DMS53 (cell line): Measurements from ENCODE around the gene PARP6.
"Not testable (repeated sequence)": the region's sequence is repeated elsewhere in the genome, so short reads cannot be mapped to it uniquely, and the experiment has no call there.

Source experiments
- DNase-seq: peaks from one replicate; lab custom pipeline; 2025; lab: John Stamatoyannopoulos, UW

PARP6 gene

DNA sequence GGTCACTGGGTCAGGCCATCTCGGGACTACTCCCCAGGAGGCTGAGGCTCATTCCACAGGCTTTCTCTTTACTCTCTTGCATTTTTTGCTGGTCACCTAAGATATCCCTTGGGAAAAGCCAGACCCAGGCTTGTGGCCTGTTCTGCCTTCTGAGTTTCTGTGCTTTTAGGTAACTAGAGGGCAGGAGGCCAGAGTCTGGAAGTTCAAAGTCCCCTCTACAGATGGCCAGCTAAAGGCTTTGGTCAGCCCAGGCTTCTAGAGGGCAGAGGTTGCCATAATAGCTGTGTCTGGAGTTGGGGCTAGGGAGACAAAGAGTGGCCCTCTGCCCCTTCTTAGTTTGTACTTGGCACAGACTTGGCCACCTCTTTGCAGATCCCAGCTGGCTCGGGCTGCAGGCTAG is 8.4 kb upstream of the PARP6 start:
- DNase-seq, result no peak

DNA sequence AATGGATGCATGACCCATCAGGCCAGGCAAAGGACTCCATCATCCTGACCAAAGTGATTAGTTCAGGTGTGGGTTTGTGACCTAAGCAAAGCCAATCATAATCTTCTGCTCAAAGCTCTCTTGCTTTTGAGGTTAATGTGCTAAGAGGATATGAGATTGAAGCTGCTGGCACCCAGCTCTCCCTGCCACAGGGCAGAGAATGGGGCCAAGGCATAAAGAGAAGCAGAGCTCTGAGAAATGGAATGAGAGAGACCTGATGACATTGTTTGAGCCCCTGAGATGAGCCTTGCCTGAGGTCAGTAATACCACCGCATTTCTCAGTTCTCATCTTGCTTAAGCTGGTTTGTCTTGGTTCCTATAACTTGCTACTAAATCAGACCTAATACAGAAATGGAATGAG is 6.4 kb upstream of the PARP6 start:
- DNase-seq, result no peak

DNA sequence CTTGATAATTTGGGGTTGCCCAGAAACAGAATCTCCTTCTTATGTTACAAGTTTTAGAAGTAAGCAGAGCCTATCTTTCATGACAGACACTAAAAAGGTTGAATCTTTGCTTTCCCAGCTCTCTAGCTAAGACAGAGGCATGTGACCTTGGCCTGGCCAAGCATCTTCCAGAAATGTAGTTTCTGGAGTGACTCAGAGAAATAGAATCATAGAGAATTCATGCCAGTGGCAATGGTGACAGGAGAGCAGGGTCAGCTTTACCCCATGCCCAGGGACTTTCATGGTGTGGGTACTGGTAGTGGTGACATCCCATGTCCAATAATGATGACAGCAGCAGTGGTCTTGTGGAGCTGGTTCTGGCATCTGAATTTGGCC is 4.0 kb upstream of the PARP6 start:
- no peak for DNase-seq

DNA sequence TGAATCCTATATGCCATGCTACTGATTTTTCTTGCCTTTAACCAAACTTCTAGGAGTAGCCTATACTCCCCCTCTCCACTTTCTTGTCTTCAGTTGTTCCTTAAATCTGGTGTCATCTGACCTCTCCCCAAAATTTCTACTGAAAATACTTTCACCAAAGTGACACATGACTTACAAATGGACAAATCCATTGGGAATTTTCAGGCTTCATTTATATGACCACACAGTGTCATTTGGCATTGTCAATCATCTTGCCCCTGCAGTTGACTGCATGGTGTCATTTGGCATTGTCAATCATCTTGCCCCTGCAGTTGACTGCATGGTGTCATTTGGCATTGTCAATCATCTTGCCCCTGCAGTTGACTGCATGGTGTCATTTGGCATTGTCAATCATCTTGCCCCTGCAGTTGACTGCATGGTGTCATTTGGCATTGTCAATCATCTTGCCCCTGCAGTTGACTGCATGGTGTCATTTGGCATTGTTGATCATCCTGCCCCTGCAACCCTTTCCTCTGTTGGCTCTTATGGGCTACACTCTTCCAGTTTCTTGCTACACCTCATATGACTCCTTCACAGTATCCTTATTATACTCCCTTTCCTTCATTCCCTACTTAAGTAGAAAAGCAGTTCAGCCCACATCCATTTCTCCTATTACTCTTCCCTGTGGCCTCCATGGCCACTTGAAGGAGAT is 3.4 kb upstream of the PARP6 start:
- not testable (repeated sequence) for DNase-seq

DNA sequence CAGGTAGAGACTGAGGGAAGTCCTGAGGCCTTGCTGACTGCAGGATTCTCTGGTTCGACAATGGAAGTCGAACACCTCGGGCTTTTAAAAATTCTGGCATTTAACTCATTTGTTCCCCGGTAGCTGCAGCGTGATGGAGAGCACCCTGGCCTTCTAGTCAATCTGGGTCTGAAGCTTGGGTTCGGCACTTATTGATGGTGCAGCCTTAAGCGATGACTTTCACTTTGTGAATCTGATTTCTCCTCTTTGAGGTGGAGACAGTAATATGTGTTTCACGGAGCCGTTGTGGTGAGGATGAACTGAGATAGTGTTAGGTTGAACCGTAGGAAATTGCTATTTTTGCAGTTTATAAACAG is 621 bp upstream of the PARP6 start:
- no peak for DNase-seq

DNA sequence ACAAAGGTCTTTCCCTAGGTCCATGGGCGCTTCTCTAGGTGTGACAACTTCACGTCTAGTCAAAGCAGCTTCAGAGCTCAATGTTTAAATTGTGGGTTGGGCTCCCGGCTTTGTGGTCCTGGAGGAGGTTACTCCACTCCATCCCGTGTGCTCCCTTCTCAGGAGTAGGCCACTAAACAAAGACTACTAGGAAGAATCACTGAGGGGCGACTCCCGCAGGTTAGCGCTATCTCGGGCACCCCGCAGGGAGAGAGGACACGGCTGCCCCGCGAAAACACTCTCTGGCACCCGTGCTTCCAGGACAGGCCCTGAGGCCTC is 500 bp downstream of the PARP6 start:
- DNase-seq, result peak; percentile 55

DNA sequence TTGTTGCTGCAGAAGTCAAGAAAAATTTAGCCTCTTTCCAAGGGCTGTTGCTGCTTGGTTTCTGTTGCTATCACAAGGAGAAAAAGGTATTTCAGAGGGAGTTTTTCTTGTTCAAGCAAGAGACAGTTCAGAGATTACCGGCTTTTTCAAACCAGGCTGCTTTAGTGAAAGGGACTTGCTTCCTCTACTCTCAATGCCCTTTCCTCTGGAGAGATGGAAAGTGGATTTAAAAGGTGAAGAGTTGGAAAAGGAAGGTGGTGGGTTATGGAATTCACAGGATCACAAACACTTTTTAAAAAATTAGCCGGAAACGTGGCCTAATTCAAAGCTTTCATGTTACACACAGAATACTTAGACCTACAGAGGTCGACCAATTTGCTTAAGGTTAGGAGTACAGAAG is 1.1 kb downstream of the PARP6 start:
- no peak for DNase-seq

DNA sequence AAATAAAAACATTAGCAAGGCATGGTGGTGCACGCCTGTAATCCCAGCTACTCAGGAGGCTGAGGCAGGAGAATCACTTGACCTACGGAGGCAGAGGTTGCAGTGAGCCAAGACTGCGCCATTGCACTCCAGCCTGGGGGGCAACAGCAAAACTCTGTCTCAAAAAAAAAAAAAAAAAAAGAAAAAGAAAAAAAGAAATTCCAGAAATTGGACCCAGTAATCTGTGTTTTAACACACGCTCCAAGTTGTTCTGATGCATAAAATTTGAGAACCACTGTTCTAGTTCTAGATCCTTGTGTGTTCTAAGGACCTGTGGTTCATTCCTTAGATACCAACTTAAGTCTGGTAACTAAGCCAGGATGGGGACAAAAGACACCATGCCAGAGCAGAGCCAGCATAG is 2.6 kb downstream of the PARP6 start:
- DNase-seq, result no peak

DNA sequence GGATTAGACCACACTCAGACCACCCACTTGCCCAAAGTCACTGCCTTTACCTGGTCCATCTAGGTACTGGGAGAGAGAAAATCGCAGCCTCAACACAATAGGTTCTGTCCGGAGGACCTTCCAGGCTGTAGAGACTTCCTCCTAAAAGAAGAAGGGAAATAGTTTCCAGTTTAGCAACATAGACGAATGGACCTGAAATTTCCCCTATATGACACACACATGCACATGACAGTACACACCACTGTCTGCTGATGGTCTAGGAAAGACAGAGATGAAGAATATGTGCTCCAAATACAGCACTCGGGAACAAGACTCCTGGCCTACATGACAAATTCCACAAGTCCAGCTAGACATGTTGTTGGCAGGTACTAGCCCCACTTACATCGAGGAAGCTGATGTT is 7.3 kb downstream of the PARP6 start:
- no peak for DNase-seq

DNA sequence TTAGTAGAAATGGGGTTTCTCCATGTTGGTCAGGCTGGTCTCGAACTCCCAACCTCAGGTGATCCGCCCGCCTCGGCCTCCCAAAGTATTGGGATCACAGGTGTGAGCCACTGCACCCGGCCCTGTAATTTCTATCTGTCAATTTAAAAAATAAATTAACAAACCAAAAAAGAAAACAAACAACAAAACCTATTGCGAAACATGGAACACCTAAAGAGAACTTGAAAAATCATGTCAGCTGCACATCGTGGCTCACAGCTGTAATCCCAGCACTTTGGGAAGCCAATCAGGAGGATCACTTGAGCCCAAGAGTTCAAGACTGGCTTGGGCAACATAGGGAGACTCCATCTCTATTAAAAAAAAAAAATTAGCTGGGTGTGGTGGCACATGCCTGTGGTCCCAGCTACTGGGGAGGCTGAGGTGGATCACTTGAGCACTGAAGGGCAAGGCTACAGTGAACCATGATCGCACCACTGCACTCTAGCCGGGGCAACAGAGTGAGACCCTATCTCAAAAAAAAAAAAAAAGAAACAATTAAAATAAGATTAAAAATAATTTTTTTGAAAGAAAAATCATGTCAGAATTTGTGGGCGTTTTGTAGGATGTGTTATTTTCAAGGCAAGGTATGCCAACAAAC is 19.6 kb downstream of the PARP6 start:
- no peak for DNase-seq

DNA sequence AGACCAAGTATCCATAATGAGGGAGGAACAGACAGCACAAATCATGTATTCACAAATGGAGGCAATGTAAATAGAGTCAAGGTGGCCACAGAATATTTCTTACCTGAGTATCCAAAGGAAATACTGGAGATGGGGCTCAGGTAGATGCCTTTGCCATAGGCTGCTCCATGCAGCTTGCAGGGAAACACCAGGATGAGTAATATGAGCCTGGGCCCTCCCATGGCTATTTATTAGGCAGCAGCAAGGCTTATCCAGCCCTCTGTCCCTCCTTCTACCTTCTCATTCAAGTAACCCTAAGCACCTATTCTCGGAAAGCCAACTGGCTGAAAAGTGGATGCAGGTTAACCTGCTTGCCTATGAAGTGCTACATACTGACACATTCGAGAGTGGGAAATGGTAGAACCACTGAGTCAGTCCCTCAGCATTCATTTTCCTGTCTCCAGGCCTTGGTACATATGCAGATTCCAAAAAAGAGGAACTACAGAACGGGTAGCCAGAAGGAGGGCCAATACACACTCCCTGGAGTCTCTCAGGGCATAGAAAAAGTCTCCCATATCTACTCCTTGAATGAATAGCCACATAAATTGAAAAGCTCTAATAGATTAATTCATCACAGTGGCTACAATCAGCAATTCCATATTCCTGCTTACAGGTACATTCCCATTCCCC is 23.1 kb downstream of the PARP6 start:
- DNase-seq, result no peak

DNA sequence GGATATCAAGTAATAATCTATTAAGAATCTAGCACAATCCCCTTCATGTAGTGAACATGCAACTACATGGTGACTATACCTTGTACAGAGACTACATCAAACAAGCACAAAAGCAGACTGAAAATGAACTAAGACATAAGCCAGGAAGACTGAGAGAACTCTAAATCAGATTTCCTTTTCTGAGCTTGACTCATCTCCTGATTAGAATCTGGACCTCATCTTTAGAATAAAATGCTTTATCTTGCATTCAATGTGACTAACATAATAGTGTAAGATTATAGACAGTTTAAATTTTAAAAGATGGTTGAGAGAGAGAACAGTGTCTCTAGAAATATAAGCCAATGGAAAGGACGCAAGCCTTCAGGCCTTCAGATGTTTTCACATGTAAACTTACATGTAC is 23.8 kb downstream of the PARP6 start:
- no peak for DNase-seq

DNA sequence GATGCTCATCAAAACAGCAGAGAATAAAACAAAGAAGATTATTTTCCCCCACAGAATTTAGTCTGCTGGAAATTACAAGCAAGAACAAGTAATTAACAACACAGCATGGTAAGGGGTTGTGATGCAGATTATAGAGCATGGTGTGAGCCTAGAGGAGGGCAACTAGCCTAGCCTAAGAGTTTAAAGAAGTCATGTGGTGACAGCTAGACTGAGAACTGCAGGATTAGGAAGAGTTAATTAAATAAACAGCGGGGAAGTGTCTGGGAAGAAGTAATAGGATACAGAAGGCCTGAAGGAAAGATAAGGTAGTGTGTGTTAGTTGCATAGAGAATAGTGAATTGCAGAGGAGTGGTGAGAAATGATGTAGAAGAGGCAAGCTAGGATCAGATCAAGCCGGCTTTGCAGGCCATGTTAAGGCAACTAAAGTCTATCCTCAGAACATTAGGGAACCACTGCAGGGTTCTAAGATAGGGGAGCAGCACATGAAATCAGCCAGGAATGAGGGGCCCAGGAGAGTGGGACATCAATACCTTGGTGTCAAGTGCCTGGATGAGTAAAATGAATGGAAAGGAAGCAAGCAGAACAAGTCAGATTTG is 29.5 kb downstream of the PARP6 start:
- DNase-seq, result no peak

DNA sequence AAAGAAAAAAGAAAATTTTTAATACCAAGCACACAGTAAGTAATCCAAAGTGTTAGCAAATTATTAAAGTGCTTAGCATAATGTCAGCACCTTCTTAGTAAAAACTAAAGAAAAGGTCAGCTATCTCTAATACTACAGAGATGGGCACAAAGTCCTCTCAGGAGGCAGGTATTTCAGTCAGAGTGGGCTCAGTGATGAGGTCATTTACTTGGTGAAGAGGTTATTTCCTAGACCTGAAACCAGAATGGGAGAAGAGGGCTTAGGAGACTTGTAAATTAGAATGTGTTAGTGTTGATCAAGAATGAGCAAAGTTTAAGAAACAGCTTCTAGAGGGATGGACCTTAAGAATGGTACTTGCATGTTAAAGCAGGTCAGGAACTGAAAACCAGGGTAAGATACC is 32.7 kb downstream of the PARP6 start:
- DNase-seq, result no peak

DNA sequence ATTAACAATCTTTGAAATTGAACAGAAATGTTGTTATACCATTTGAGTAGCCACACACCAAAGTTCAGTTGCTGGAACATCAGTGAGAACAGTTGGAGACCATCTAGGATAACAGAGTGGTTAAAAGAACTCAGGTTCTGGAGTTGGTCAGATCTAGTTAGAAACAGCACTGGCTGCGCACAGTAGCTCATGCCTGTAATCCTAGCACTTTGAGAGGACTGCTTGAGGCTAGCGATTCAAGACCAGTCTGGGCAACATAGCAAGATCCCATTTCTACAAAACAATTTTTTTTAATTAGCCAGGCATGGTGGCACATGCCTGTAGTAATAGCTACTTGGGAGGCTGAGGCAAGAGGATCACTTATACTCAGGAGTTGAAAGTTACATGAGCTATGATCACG is 33.8 kb downstream of the PARP6 start:
- no peak for DNase-seq

DNA sequence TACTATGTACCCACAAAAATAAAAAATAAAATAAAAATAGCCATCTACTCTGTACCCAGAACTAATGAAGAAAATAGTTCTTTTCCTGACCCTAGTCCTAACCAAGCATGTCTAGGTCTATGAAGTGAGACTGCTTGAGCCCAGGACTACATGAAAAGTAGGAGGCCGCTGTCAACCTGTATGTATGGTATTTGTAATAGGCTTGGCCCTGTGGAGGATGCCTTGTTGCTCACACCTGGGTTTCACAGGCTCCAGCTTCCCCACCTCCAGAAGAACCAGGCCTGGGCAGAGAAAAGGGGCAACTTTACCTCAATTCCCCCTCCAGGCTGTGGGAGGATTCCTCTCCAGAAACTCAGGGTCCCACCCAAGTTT is 34.5 kb downstream of the PARP6 start:
- DNase-seq, result peak; percentile 24

DNA sequence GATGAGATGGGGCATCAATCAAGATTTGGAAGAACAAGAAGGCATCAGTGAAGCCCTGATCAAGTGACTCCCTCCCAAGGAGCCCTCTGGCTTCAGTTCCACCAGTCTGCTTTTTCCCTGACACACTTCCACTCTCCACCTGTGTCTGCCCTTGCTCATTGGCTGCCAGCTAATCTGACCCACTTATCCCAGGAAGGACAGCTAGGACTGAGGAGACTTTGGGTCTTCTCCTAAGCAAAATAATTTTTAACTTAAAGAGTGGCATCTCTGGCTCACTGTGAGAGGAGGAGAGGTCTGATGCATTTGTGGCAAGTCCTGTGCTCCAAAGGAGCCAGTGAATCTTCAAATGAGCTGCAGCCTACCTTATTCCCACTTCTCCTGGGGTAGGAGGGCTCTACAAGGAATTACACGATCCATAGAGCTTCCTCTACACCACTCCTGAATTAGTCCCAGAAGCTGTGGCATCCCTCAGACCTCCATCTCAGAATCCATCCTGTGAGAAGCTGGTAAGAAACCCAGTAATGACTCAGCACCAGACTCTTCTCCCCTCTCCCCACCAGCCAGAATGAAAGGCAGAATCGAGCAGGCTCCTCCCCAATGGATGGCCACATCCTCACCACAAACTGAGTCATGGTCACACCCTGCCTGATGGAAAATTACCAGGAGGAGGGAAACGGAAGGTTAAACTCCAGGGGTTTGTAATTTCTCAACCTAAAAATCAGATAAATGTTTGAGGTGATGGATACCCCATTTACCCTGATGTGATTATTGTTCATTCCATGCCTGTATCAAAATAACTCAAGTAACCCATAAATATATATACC is 35.1 kb downstream of the PARP6 start:
- peak; percentile 77 for DNase-seq

DNA sequence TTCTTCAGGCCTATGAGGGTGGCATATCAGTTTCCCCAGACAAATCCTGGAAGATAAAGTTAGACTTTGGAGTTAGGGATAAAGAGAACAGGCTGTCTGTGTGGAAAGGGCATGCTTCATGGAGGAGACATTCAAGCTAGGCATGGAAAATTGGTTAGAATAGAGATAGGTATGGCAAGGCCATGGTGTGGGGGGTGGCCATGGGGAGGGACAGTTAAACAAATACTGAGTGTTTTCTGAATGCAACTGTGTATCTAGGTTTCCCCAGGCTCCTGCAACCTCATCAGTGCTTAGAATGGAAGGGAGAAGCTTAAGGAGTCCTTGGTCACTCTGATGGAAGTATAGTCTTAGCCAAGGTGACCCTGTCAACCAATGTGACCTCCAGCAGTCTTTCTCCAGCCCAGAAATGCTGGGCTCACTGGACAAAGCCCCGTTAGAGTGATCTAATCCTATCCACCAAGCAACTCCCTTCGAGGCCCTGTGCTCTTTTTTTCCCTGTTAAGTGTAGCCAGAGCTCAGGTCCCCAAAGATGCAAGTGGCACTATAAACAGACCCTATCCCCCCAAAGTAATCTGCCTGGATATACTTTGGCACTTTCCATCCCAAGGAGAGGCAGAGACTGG is 35.9 kb downstream of the PARP6 start:
- DNase-seq, result no peak

DNA sequence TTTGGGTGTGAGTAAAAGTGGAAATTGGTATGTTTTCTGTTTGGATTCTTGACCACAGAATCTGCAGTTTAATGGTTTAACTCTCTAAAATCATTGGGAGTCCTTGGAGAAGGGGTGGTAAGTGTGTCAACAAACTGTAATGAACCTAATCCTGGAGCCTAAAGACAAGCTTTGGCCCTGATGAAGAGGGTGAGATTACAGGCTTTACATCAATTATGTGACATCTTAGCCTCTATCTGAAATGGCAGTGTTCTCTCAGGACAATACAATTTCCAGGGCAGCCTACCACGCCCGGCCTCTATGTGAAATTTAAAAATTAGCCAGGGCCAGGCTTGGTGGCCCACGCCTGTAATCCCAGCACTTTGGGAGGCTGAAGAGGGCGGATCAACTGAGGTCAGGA is 37.1 kb downstream of the PARP6 start:
- no peak for DNase-seq

DNA sequence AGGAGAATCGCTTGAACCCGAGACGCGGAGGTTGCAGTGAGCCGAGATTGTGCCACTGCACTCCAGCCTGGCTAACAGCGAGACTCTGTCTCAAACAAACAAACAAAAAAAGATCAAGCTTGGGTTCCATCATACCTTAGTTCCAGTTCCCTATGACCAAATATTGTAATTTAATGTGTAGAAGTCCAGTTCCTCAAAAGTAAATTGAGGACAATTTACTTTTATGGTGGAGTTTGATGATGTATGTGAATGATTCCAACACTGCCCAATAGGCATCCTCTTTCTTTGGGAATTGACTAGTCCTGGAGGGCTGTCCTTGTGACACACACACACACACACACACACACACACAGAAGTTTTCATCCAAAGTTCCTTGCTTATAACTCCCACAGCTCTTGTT is 38.6 kb downstream of the PARP6 start:
- no peak for DNase-seq

DNA sequence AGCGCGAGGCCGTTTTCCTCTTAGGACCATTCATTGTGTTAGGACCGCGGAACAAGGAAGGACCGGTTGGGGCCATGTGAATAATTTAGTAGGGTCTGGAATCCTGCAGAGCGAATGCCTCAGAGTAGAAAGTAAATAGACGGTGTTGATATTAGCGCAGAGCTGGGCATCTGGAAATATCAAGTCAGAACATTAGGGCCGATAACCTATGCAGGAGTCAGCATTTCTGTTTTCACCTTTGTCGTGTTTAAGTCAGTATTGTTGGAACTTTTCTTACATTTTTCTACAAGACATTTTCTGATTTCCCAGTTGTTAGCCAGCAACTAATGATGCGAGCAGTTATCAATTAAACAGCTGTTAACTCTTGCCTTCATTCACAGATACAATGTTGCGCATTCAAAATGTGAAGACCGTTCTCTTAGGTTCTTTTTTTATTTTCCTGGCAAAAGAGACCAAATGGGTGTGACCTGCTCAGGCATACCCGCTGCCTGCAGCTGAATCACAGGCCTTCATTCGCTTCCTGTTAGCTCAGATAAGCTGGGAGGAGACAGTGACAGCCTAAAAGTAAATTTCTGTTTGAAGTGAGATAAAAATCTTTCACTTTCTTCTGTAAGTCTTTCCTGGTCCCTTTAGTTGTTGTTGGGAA is 40.4 kb downstream of the PARP6 start:
- DNase-seq, result peak; percentile 80
